Fibroblast of lung (primary cell): ENCODE results near the gene EIF1AD.

Experiments used
- EZH2 ChIP-seq: IDR thresholded peaks from 2 replicates; pipeline ENCODE4 v1.5.1; 2012; ENCODE audit warnings: low read length, control low read depth, mild to moderate bottlenecking; ENCODE audit errors: missing control alignments
- TF ChIP-seq, protein P1 (sequence below), 2 donors: IDR thresholded peaks in 1 of 2; conservative IDR thresholded peaks in 1 of 2; 1 replicate in 1 of 2; 2 replicates in 1 of 2; pipeline ENCODE4 v1.5.1; 2011 to 2012; ENCODE audit warnings: low read length in 2 of 2, control low read depth in 1 of 2, inconsistent platforms in 1 of 2, low read depth in 1 of 2, mild to moderate bottlenecking in 1 of 2

DNA sequence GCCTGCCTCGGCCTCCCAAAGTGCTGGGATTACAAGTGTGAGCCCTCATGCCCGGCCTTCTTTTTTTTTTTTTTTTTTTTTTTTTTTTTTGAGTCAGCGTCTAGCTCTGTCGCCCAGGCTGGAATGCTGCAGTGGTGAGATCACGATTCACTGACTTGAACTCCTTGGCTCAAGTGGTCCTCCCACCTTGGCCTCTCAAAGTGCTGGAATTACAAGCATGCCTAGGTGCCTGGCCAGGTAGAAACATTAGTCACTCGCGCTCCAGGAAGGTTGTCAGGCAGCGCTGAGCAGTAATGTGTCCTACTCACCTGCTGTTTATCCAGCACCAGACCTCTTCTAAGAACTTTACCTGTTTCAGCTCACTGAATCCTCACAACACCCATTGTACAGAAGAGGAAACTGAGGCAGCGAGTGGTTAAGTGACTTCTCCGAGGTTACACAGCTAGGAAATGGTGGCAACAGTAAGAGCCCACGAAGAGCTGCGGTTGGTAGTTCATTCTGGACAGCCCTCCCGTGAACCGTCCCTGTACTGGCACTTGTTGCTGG is 9.4 kb upstream of the EIF1AD start:
- no peak for TF ChIP-seq EZH2
- TF ChIP-seq, protein P1, sequence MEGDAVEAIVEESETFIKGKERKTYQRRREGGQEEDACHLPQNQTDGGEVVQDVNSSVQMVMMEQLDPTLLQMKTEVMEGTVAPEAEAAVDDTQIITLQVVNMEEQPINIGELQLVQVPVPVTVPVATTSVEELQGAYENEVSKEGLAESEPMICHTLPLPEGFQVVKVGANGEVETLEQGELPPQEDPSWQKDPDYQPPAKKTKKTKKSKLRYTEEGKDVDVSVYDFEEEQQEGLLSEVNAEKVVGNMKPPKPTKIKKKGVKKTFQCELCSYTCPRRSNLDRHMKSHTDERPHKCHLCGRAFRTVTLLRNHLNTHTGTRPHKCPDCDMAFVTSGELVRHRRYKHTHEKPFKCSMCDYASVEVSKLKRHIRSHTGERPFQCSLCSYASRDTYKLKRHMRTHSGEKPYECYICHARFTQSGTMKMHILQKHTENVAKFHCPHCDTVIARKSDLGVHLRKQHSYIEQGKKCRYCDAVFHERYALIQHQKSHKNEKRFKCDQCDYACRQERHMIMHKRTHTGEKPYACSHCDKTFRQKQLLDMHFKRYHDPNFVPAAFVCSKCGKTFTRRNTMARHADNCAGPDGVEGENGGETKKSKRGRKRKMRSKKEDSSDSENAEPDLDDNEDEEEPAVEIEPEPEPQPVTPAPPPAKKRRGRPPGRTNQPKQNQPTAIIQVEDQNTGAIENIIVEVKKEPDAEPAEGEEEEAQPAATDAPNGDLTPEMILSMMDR (conservative IDR thresholded peaks at IDR 0.05 in 1 of 2, IDR thresholded peaks at IDR 0.05 in 1 of 2; ENCODE audit: low read depth in 1 of 2, low read length in 2 of 2): no peak
